Forelimb muscle (tissue), 1 donor: Measurements from ENCODE around the gene POT1. TPM values are rescaled to one million over a fixed set of nuclear protein-coding genes. Genes with fewer than 3 reads are reported as not detected.

Experiments
- DNase-seq: peaks from one replicate; pipeline ENCODE4 v3.0.0-alpha.2; 2013; ENCODE audit warnings: low read depth
- polyA plus RNA-seq: library from polyadenylated mRNA; unstranded; fragments of 120-200 nt; gene quantifications from one replicate; pipeline ENCODE4 v1.2.1, GENCODE V29; 2013; ENCODE audit not compliant: insufficient read length

The POT1 gene
- polyA plus RNA-seq, 1 donor, result 14.9 TPM

GRCh38 chr7:124801330-124801895 lies 128.2 kb downstream of the POT1 start:
- no peak for DNase-seq

- DNase-seq, result no peak
These were observed 129.2 kb downstream of the POT1 start for GRCh38 chr7:124800386-124800785.

GRCh38 chr7:124799448-124799847 lies 130.2 kb downstream of the POT1 start:
- no peak for DNase-seq

- no peak for DNase-seq
These were observed 132.9 kb downstream of the POT1 start for GRCh38 chr7:124796771-124797170.

- no peak for DNase-seq
These were observed 136.9 kb downstream of the POT1 start for GRCh38 chr7:124792696-124793095.

- DNase-seq, result no peak
These were observed 137.6 kb downstream of the POT1 start for GRCh38 chr7:124792002-124792401.

- no peak for DNase-seq
These were observed 138.2 kb downstream of the POT1 start for GRCh38 chr7:124791426-124791825.

GRCh38 chr7:124790645-124791044 lies 139.0 kb downstream of the POT1 start:
- no peak for DNase-seq

- no peak for DNase-seq
These were observed 143.6 kb downstream of the POT1 start for GRCh38 chr7:124785994-124786393.

GRCh38 chr7:124784879-124785818 lies 144.5 kb downstream of the POT1 start:
- peak; percentile 28 for DNase-seq

GRCh38 chr7:124783271-124783670 lies 146.4 kb downstream of the POT1 start:
- no peak for DNase-seq

- no peak for DNase-seq
These were observed 147.5 kb downstream of the POT1 start for GRCh38 chr7:124781907-124782734.

GRCh38 chr7:124781418-124781817 lies 148.2 kb downstream of the POT1 start:
- DNase-seq, result no peak

- no peak for DNase-seq
These were observed 149.0 kb downstream of the POT1 start for GRCh38 chr7:124780608-124781007.

- DNase-seq, result no peak
These were observed 149.6 kb downstream of the POT1 start for GRCh38 chr7:124780056-124780455.

- DNase-seq, result no peak
These were observed 150.0 kb downstream of the POT1 start for GRCh38 chr7:124779620-124780019.

GRCh38 chr7:124779194-124779593 lies 150.4 kb downstream of the POT1 start:
- no peak for DNase-seq

- DNase-seq, result no peak
These were observed 152.4 kb downstream of the POT1 start for GRCh38 chr7:124777268-124777667.

- DNase-seq, result no peak
These were observed 153.5 kb downstream of the POT1 start for GRCh38 chr7:124776153-124776552.

- DNase-seq, result no peak
These were observed 154.2 kb downstream of the POT1 start for GRCh38 chr7:124775422-124775821.

- DNase-seq, result no peak
These were observed 155.7 kb downstream of the POT1 start for GRCh38 chr7:124773938-124774337.

GRCh38 chr7:124773339-124773738 lies 156.3 kb downstream of the POT1 start:
- no peak for DNase-seq
